ENCODE data around the gene GPC5.
A peak's percentile ranks its signal among the peaks of the same experiment; 100 is the strongest.

GPC5 gene

DNA sequence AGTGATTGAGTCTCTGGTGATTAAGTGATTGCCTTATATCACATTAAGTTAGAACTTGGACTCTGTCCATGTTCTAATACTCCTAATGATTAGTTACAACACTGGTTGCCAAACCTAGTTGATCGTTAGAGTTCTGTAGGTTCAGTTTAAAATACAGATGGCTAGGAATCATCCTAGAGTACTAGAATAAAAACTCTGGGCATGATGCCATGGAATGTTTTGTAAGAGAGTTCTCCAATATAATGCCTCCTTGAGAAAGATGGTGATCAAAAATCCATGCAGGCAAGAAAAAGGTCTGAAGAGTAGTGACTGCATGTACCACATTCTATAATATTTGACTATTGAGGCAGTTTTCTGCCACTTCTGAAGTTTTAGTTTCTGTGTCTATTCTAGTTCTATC lies 176.3 kb downstream of the GPC5 start:
- Histone ChIP-seq H3K18ac (ENCODE audit: low read length) (no peak overlapping the region), H3K4me2 (ENCODE audit: low read length) (no peak overlapping the region), H3K4ac (ENCODE audit: low read depth, low read length) (no peak overlapping the region), H4K5ac (ENCODE audit: low read length) (no peak overlapping the region), H3K56ac (ENCODE audit: low read length) (no peak overlapping the region), H3K4me1 (ENCODE audit: control insufficient read depth, low read depth, low read length) (no peaks in the 10 kb centered on the region), H2BK15ac (replicated peaks; ENCODE audit: low read depth) (no peak overlapping the region), H3K27me3 (ENCODE audit: insufficient read depth, low read length, poor library complexity) (no peaks in the 10 kb centered on the region), H3K9ac (ENCODE audit: low read length) (no peak overlapping the region), H2AK5ac (ENCODE audit: low read length) (no peak overlapping the region), H3K4me3 (ENCODE audit: low read length) (no peak overlapping the region), H3K23ac (ENCODE audit: low read length) (no peak overlapping the region), H3K27ac (ENCODE audit: low read depth, low read length) (no peak overlapping the region), H2BK5ac (ENCODE audit: low read length) (no peak overlapping the region), H3K79me1 (ENCODE audit: low read length) (no peaks in the 10 kb centered on the region), H3K79me2 (ENCODE audit: control insufficient read depth, insufficient read depth, low read length) (no peaks in the 10 kb centered on the region), H3K36me3 (ENCODE audit: control insufficient read depth, insufficient read depth, low read length) (no peaks in the 10 kb centered on the region), H2BK120ac (ENCODE audit: low read depth, low read length) (no peak overlapping the region), H4K8ac (ENCODE audit: low read depth, low read length) (no peak overlapping the region)
- no CpG with 5 or more reads among the region's 1 CpG for WGBS (ENCODE audit: extremely low coverage, insufficient coverage, low lambda C conversion rate)
- no peak for DNase-seq

DNA sequence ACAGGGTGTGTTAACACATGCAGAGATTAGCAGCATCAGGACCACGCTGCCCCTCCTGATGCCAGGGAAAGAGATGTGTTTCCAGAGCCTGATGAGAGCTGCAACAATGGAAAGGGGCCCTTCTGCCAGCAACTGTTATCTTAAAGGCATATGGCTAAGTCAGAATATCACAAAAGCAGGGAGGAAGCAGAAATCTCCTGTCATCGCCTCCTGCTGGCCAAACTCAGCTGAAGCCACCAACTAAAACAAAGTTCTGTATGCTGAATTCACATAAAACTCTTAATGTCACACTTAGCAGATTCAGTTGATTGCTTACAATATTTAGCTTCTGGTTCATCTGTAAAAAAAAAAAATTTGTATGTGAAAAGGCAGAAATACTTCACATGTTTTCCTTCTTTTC lies 178.2 kb downstream of the GPC5 start:
- DNase-seq = peak; percentile 72
- Histone ChIP-seq H2BK15ac (replicated peaks; ENCODE audit: low read depth) (no peak overlapping the region), H3K4me3 (ENCODE audit: low read length) (no peak overlapping the region), H3K4ac (ENCODE audit: low read depth, low read length) (no peak overlapping the region), H3K36me3 (ENCODE audit: control insufficient read depth, insufficient read depth, low read length) (no peaks in the 10 kb centered on the region), H3K79me1 (ENCODE audit: low read length) (no peaks in the 10 kb centered on the region), H3K9ac (ENCODE audit: low read length) (no peak overlapping the region), H3K79me2 (ENCODE audit: control insufficient read depth, insufficient read depth, low read length) (no peaks in the 10 kb centered on the region), H3K27me3 (ENCODE audit: insufficient read depth, low read length, poor library complexity) (no peaks in the 10 kb centered on the region), H3K56ac (ENCODE audit: low read length) (no peak overlapping the region), H3K18ac (ENCODE audit: low read length) (no peak overlapping the region), H3K27ac (ENCODE audit: low read depth, low read length) (no peak overlapping the region), H4K5ac (ENCODE audit: low read length) (no peak overlapping the region), H2AK5ac (ENCODE audit: low read length) (no peak overlapping the region), H3K4me2 (ENCODE audit: low read length) (no peak overlapping the region), H2BK5ac (ENCODE audit: low read length) (no peak overlapping the region), H3K23ac (ENCODE audit: low read length) (no peak overlapping the region), H2BK120ac (ENCODE audit: low read depth, low read length) (no peak overlapping the region), H4K8ac (ENCODE audit: low read depth, low read length) (no peak overlapping the region), H3K4me1 (ENCODE audit: control insufficient read depth, low read depth, low read length) (no peaks in the 10 kb centered on the region)
- WGBS (ENCODE audit: extremely low coverage, insufficient coverage, low lambda C conversion rate) = no CpG with 5 or more reads among the region's 2 CpGs

GRCh38 chr13:91579320-91579719 lies 180.9 kb downstream of the GPC5 start:
- no peak overlapping the region for H3K4me2 ChIP-seq (ENCODE audit: low read length)

GRCh38 chr13:91580749-91581148 lies 182.3 kb downstream of the GPC5 start:
- Histone ChIP-seq H2BK5ac (ENCODE audit: low read length) (no peak overlapping the region), H2BK120ac (ENCODE audit: low read depth, low read length) (no peak overlapping the region), H3K9ac (ENCODE audit: low read length) (no peak overlapping the region), H3K79me1 (ENCODE audit: low read length) (no peaks in the 10 kb centered on the region), H3K4ac (ENCODE audit: low read depth, low read length) (no peak overlapping the region), H2BK15ac (replicated peaks; ENCODE audit: low read depth) (no peak overlapping the region), H4K5ac (ENCODE audit: low read length) (no peak overlapping the region), H3K4me2 (ENCODE audit: low read length) (no peak overlapping the region), H3K79me2 (ENCODE audit: control insufficient read depth, insufficient read depth, low read length) (no peaks in the 10 kb centered on the region), H4K8ac (ENCODE audit: low read depth, low read length) (no peak overlapping the region), H3K18ac (ENCODE audit: low read length) (no peak overlapping the region), H3K27ac (ENCODE audit: low read depth, low read length) (no peak overlapping the region), H3K4me1 (ENCODE audit: control insufficient read depth, low read depth, low read length) (no peaks in the 10 kb centered on the region), H3K27me3 (ENCODE audit: insufficient read depth, low read length, poor library complexity) (no peaks in the 10 kb centered on the region), H3K56ac (ENCODE audit: low read length) (no peak overlapping the region), H3K36me3 (ENCODE audit: control insufficient read depth, insufficient read depth, low read length) (no peaks in the 10 kb centered on the region), H3K23ac (ENCODE audit: low read length) (no peak overlapping the region), H3K4me3 (ENCODE audit: low read length) (no peak overlapping the region), H2AK5ac (ENCODE audit: low read length) (no peak overlapping the region)
- DNase-seq = no peak
- WGBS (ENCODE audit: extremely low coverage, insufficient coverage, low lambda C conversion rate) = no CpG with 5 or more reads among the region's 2 CpGs

More at GRCh38 chr13:91579320-91579719, 180.9 kb downstream of the GPC5 start:
- Histone ChIP-seq H3K4me3 (ENCODE audit: low read length) (no peak overlapping the region), H3K79me1 (ENCODE audit: low read length) (no peaks in the 10 kb centered on the region), H2AK5ac (ENCODE audit: low read length) (no peak overlapping the region), H3K23ac (ENCODE audit: low read length) (no peak overlapping the region), H3K56ac (ENCODE audit: low read length) (no peak overlapping the region), H3K18ac (ENCODE audit: low read length) (no peak overlapping the region), H3K27ac (ENCODE audit: low read depth, low read length) (no peak overlapping the region), H2BK15ac (replicated peaks; ENCODE audit: low read depth) (no peak overlapping the region), H3K36me3 (ENCODE audit: control insufficient read depth, insufficient read depth, low read length) (no peaks in the 10 kb centered on the region), H4K5ac (ENCODE audit: low read length) (no peak overlapping the region), H3K27me3 (ENCODE audit: insufficient read depth, low read length, poor library complexity) (no peaks in the 10 kb centered on the region), H3K4ac (ENCODE audit: low read depth, low read length) (no peak overlapping the region), H2BK120ac (ENCODE audit: low read depth, low read length) (no peak overlapping the region), H3K4me1 (ENCODE audit: control insufficient read depth, low read depth, low read length) (no peaks in the 10 kb centered on the region), H3K9ac (ENCODE audit: low read length) (no peak overlapping the region), H4K8ac (ENCODE audit: low read depth, low read length) (no peak overlapping the region), H3K79me2 (ENCODE audit: control insufficient read depth, insufficient read depth, low read length) (no peaks in the 10 kb centered on the region), H2BK5ac (ENCODE audit: low read length) (no peak overlapping the region)
- no peak for DNase-seq
- WGBS (ENCODE audit: extremely low coverage, insufficient coverage, low lambda C conversion rate) = no CpG with 5 or more reads among the region's 7 CpGs

DNA sequence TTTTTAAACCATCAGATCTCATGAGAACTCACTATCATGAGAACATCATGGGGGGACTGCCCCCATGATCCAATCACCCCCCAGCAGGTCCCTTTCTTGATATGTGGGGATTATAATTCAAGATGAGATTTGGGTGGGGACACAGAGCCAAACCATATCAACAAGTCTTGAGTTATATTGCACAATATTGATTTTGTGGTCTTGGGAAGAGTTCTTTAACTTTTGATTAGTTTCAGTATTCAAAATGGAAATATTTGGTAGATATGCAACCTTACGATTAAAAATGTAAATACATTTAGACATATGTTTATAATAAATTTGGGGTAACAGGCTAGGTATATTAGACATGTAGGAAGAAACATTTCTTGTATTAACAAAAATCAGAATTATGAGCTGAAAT lies 188.2 kb downstream of the GPC5 start:
- Histone ChIP-seq H3K4ac (ENCODE audit: low read depth, low read length) (no peak overlapping the region), H2BK120ac (ENCODE audit: low read depth, low read length) (no peak overlapping the region), H3K4me2 (ENCODE audit: low read length) (no peak overlapping the region), H4K5ac (ENCODE audit: low read length) (no peak overlapping the region), H3K18ac (ENCODE audit: low read length) (no peak overlapping the region), H3K23ac (ENCODE audit: low read length) (no peak overlapping the region), H3K27ac (ENCODE audit: low read depth, low read length) (no peak overlapping the region), H4K8ac (ENCODE audit: low read depth, low read length) (no peak overlapping the region), H2AK5ac (ENCODE audit: low read length) (no peak overlapping the region), H3K79me1 (ENCODE audit: low read length) (no peaks in the 10 kb centered on the region), H3K9ac (ENCODE audit: low read length) (no peak overlapping the region), H3K4me3 (ENCODE audit: low read length) (no peak overlapping the region), H3K79me2 (ENCODE audit: control insufficient read depth, insufficient read depth, low read length) (no peaks in the 10 kb centered on the region), H2BK5ac (ENCODE audit: low read length) (no peak overlapping the region), H3K56ac (ENCODE audit: low read length) (no peak overlapping the region), H2BK15ac (replicated peaks; ENCODE audit: low read depth) (no peak overlapping the region), H3K27me3 (ENCODE audit: insufficient read depth, low read length, poor library complexity) (no peaks in the 10 kb centered on the region), H3K4me1 (ENCODE audit: control insufficient read depth, low read depth, low read length) (no peaks in the 10 kb centered on the region), H3K36me3 (ENCODE audit: control insufficient read depth, insufficient read depth, low read length) (no peaks in the 10 kb centered on the region)
- no peak for DNase-seq
- no CpG with 5 or more reads among the region's 1 CpG for WGBS (ENCODE audit: extremely low coverage, insufficient coverage, low lambda C conversion rate)

DNA sequence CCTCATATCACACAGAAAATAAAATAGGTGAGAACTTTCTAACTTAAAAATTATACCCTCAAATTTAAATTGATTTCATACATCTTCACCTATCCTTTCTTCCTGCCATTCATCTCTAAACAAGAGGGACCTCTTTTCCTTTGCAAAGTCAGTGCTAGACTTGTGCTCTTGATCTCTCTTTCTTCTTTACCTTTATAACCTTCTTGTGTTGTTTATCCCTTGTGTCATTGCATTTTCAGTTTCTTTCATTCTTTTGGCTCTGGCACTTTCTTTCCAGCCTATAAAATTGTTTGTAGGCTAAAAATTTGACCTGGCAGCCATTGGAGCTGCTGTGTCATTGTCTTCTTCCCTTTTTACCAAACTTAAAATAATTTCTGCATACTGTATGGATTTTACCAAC lies 190.1 kb downstream of the GPC5 start:
- Histone ChIP-seq H3K79me1 (ENCODE audit: low read length) (no peaks in the 10 kb centered on the region), H3K23ac (ENCODE audit: low read length) (no peak overlapping the region), H3K4me2 (ENCODE audit: low read length) (no peak overlapping the region), H3K56ac (ENCODE audit: low read length) (no peak overlapping the region), H3K79me2 (ENCODE audit: control insufficient read depth, insufficient read depth, low read length) (no peaks in the 10 kb centered on the region), H3K4me1 (ENCODE audit: control insufficient read depth, low read depth, low read length) (no peaks in the 10 kb centered on the region), H3K36me3 (ENCODE audit: control insufficient read depth, insufficient read depth, low read length) (no peaks in the 10 kb centered on the region), H3K4ac (ENCODE audit: low read depth, low read length) (no peak overlapping the region), H2BK120ac (ENCODE audit: low read depth, low read length) (no peak overlapping the region), H3K4me3 (ENCODE audit: low read length) (no peak overlapping the region), H4K5ac (ENCODE audit: low read length) (no peak overlapping the region), H4K8ac (ENCODE audit: low read depth, low read length) (no peak overlapping the region), H2AK5ac (ENCODE audit: low read length) (no peak overlapping the region), H2BK15ac (replicated peaks; ENCODE audit: low read depth) (no peak overlapping the region), H3K27me3 (ENCODE audit: insufficient read depth, low read length, poor library complexity) (no peaks in the 10 kb centered on the region), H3K18ac (ENCODE audit: low read length) (no peak overlapping the region), H2BK5ac (ENCODE audit: low read length) (no peak overlapping the region), H3K9ac (ENCODE audit: low read length) (no peak overlapping the region), H3K27ac (ENCODE audit: low read depth, low read length) (no peak overlapping the region)
- DNase-seq = no peak
